Kasumi-1 (cell line): ENCODE data around the gene NFASC.

Experiments
- DNase-seq, 2 experiments: peaks; one replicate each; lab custom pipeline; 2025; lab: John Stamatoyannopoulos, UW

The NFASC gene

GRCh38 chr1:204889681-204890383 is 19.2 kb downstream of the NFASC start:
- no peak for DNase-seq

DNA sequence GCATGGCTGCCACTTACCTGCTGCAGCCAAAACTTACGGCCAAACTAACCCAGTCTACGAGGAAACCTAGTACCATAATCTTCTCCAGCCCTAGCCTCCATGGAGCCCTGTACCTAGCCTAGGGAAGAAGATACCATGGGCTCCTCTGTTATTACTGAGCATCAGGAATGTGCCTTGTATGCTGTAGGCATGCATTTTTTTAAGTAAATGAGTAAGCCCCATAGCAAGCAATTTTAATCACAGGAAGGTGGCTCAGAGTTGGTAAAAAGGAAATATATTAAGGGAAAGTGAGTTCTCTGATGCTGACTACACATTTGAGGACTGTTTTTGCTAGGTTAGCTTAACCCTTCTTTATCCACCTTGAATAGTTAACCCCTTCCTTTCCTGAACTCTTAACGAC is 21.2 kb downstream of the NFASC start:
- DNase-seq: no peak

- no peak for DNase-seq
These were observed 23.4 kb downstream of the NFASC start for GRCh38 chr1:204894031-204894430.

DNA sequence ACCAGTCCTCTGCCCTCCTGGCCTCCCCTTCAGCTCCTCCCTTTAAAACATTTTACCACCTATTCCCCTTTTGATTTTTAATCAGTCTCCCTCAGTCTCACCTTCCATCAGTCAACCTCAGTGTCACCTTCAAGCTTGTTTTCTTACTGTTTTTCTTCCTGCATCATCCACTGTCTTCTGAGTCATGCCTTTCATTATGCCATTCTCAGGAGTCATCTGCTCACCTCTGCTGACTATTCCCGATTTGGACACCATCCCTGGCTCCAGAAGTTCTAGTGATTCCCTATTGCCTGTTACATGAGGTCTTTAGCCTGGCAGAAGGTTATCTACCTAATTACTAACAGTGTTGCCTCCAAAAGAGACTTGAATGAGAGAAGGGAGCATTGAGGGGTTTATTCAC is 23.9 kb downstream of the NFASC start:
- no peak for DNase-seq

- no peak for DNase-seq
These were observed 25.4 kb downstream of the NFASC start for GRCh38 chr1:204896023-204896422.

GRCh38 chr1:204896787-204897469 is 26.3 kb downstream of the NFASC start:
- DNase-seq: no peak

DNA sequence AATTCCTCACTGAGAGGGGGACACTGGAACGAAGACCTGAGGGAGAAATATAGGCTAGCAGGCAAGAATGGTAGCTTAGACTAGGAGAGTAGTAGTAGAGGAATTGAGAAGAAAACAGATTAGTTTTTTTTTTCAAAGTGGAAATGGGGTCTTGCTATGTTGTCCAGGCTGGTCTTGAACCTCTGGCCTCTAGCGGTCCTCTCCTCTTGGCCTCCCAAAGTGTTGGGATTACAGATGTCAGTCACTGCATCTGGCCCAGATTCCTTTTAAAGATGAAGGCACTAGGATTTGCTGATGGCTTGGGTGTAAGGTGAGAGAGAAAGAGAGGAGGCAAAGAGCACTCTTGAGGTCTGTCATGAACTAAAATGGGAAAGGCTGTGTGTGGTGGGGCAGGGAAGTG is 30.1 kb downstream of the NFASC start:
- DNase-seq: no peak

DNA sequence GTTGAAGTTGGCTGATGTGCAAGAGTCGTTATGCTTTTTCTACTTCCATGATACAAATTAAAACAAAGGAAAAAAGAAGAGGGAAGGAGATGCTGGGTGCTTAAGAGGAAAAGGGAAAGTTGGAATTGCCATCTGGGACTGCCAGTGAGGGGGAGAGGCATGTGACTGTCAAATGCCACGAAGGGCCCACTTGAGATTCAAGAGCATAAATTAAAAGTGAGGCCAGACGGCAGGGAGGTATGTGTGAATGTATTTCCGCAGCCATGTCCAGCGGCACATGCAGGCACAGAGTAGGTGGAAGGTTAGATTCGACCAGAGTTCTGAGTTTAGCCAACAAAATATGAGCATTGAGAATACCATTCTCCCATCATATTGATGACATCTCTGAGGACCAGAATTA is 32.0 kb downstream of the NFASC start:
- DNase-seq: no peak

- DNase-seq: no peak
These were observed 33.7 kb downstream of the NFASC start for GRCh38 chr1:204904228-204904810.

DNA sequence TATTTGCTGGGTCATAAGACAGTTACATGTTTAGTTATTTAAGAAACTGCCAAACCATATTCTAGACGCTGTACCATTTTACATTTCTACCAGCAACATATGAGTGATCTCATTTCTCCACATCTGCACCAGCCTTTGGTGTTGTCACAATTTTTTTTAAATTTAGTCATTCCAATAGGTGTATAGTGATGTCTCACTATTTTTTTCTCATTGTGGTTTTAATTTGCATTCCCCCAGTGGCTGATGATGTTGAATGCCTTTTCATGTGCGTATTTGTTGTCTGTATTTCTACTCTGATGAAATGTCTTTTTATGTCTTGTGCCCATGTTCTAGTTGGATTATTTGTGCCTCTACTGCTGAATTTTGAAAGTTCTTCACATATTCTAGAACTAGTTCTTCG is 38.4 kb downstream of the NFASC start:
- DNase-seq: no peak

GRCh38 chr1:204915861-204916495 is 45.3 kb downstream of the NFASC start:
- no peak for DNase-seq

DNA sequence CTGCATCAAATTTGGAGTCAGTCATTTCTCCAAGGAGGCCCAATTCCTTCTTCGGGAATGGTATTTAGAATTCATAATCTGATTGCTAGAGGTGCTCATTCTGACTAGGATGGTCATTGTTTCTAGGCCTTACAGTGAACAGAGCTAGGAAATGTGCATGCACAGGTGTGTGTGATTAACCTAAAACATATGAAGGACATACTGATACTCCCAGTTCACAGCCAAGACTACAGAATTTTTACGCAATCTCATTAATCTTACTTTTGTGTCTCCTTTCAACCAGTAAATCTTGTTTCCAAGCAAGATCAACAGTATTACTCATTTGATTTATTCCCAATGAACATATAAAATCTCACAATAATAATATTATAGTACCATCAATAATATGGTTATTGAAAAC is 47.1 kb downstream of the NFASC start:
- no peak for DNase-seq

- DNase-seq: no peak
These were observed 49.8 kb downstream of the NFASC start for GRCh38 chr1:204920511-204920910.

DNA sequence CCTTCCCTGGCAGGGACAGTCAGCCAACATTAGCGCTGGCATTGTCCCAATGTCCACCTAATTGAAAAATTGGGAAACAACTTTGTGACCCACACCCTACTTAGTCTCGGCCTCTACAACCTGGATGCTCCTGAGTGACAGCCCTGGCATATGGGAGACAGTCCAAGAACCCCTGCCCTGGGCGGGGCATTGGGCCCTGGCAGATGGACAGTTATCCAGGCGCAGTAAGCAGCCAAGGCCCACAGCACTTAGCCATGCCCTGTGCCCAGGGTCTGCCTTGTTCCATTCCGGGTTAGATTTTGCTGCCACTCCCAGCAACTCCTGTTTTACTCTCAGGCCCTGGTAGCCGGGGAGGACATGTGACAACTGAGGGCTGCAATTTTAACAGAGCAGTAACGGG is 50.3 kb downstream of the NFASC start:
- no peak for DNase-seq

- DNase-seq: no peak
These were observed 51.3 kb downstream of the NFASC start for GRCh38 chr1:204921855-204922516.

- no peak for DNase-seq
These were observed 52.5 kb downstream of the NFASC start for GRCh38 chr1:204923201-204923600.

DNA sequence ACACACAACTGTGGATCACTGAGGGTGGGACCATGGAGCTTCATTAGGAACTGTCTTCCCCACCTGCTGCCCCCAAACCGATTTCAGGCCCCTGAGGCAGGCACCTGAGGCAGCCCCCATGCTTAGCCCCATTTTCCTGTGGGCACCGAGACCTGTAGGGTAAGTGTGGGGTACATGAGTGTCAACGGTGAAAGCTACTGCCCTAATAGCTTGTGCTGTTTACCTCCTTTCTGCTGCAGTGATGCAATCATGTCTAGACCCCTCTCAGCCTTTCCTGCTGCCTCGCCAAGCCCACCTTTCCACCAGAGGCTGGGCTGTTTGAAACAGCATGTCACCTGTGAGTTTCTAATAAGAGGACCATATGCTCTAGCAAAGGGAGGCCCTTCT is 53.0 kb downstream of the NFASC start:
- no peak for DNase-seq

DNA sequence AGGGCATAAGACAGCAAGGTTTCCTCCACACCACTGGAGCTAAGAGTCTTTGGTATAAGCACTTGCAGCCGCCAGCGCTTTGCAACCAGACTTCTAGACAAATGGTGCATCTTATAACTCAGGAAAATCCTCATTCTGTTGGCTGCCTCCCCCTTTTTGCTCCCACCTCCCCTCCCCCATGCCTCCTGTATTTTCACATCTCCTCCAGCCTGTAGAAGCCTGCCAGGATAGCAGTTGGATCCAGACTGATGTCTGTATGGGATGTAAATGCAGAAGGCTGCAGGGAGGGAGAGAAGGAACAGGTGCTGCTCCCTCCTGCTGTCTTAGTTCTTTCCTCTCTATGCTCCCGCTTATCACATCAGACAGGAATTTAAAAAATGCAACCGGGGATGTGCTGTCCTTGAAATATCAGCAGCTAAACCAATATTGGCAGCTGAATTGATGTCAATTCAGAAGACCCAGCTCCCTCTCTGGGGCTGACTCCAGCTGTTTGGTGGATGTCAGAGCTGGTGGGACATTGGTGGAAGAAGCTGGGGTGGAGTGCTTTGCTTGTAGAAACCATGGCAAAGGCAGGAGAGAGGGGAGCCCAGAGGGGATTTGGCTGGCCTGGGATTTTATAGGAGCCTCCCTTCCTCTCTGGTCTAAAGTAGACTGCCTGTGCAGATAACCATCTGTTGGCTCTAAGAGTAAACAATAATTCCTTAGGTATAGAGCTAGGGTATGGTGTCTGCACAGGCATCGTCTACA is 53.5 kb downstream of the NFASC start:
- no peak for DNase-seq

DNA sequence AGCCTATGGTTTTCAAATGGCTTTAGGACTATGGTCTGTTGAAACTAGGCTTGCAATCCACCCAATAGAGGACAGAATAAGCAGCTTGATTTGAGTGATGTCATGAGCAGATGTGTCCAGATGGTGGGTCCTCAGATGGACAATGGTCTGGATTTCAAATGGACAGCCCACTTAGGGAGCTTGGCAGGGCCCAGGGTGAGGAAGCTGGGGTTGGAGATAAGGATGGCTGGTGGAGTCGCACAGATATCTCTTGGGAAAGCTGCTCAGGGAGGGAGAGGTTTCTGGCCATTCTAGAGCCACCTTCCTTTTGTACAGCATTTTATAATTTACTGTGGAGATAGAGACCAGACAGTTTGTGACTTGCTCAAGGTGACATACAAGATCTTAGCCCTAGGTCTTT is 55.0 kb downstream of the NFASC start:
- no peak for DNase-seq

DNA sequence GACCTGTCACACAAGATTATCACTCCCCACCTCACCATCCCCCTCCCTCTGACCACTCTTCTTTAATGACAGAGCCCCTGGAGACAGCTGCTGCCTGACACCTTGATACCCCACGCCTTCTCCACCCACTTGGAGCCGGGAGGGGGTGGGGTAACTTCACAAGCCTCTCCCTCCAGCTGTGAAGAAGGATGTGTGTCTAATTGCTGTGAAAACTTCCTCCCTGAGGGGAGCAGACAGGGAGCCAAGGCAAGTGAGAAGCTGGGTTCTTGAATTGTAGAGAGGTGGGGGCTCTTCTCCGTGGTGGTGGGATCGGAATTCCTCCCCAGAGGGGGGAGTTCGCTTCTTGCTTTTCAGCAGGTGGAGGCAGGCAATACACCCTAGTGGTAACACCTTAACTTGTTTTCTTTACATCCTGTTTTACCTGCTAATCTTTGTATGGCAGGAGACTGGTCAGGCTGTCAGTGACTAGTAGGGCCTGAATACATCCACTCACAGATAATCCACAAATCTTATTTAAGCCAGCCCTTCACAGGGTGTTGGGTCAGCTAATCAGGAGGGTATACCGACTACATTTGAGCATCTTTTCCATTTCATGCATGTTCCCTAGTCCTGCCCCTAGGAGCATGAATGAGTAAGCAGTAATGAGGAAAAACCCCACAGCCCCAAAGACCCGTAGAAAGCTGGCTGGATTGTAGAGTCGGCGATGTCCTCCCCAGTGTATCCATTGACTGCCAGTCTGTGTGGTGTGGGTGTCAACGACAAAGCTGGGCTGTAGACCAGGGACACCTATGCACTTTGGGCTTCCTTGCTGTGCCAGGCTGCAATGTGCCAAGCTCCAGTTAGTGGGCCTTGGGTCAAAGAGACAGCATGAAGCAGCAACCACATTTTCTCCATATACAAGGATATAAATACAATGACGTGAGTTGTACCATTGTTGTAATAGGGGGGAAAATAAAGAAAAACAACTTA is 57.3 kb downstream of the NFASC start:
- DNase-seq: no peak
